NCI-H1092 (cell line): ENCODE data around the gene GALNT9.

ENCODE experiments used
- DNase-seq: peaks from one replicate; lab custom pipeline; 2025; lab: John Stamatoyannopoulos, UW

Gene GALNT9

GRCh38 chr12:132344181-132344580, 14.8 kb upstream of the GALNT9 start:
- no peak for DNase-seq

- DNase-seq = no peak
Measured at GRCh38 chr12:132343294-132344004, 14.1 kb upstream of the GALNT9 start.

DNA sequence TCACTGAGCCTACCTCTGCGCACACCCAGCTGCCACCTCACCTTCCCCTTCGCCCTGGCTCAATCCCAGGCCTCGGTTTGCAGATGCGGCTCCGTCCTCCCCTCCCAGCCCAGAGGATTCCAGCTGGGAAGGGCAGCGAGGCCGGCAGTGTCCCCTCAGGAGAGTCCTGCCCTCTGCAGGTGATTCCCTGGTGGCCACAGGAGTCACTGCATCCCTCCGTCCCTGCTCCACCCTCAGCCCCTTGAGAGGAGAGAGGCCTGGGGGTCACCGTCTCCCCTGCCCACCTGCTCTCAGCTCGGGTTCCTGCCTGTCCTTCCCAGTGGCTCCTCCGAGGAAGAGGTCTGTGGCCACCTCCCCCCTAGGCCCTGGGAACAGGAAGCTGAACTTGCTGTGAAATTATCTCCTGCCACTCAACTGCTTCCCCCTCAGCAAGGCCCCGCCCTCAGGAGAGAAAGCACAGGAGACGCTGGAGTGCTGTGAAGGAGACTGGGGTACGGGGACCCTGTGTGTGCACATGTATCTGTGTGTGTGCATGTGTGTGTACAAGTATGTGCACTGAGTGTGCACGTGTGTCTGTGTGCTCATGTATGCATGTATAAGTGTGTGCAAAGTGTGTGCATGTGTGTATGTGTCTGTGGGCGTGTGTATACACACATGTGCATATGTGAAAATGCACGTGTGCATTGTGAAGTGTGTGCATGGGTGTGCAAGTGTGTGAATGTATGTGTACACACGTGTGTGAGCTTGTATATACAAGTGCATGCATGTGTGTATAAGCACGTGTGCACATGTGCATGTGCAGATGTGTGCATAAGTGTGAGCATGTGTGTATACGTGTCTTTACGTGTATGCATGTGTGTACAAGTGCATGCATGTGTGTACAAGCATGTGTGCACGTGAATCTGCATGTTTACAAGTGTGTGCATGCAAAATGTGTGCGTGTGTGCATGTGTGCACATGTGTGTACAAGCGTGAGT, 13.2 kb upstream of the GALNT9 start:
- no peak for DNase-seq

DNA sequence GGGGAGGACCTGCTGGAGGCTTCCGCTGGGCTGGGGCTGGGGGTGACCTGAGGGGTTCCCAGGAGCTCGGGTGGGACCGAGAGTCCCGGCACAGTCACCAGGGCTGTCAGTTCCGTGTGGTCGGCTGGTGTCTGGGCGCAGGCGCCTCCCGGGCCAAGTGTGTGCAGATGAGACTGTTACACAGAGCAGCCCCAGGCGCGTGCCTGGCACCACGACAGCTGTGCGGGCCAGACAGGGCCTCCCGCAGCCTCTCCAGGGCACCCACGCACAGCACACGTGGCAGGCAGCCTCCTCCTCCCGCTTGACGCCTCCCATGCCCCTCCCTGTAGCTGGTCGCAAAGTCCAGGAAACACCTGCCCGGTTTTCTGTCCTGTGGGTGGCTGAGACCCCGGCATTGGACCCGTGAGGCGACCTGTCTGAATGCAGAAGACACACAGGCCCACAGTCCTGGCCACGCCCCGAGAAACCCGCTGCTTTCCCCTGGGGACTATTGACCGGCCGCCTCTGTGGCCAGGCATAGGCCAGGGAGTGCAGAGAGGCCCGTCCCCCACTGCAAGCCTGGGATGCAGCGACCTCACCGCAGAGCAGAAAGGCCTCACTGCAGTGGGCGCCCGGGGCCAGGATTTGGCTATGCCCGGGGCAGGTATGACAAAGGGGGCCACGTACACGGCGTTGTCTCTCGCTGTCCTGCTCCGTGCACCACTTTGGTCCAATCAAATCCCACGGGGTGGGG, 12.1 kb upstream of the GALNT9 start:
- DNase-seq = no peak

- no peak for DNase-seq
Measured at GRCh38 chr12:132340266-132341035, 11.1 kb upstream of the GALNT9 start.

- DNase-seq = no peak
Measured at GRCh38 chr12:132339856-132340255, 10.5 kb upstream of the GALNT9 start.

- DNase-seq = no peak
Measured at GRCh38 chr12:132338781-132339180, 9.4 kb upstream of the GALNT9 start.

GRCh38 chr12:132338311-132338710, 8.9 kb upstream of the GALNT9 start:
- no peak for DNase-seq

- DNase-seq = no peak
Measured at GRCh38 chr12:132337557-132337956, 8.2 kb upstream of the GALNT9 start.

DNA sequence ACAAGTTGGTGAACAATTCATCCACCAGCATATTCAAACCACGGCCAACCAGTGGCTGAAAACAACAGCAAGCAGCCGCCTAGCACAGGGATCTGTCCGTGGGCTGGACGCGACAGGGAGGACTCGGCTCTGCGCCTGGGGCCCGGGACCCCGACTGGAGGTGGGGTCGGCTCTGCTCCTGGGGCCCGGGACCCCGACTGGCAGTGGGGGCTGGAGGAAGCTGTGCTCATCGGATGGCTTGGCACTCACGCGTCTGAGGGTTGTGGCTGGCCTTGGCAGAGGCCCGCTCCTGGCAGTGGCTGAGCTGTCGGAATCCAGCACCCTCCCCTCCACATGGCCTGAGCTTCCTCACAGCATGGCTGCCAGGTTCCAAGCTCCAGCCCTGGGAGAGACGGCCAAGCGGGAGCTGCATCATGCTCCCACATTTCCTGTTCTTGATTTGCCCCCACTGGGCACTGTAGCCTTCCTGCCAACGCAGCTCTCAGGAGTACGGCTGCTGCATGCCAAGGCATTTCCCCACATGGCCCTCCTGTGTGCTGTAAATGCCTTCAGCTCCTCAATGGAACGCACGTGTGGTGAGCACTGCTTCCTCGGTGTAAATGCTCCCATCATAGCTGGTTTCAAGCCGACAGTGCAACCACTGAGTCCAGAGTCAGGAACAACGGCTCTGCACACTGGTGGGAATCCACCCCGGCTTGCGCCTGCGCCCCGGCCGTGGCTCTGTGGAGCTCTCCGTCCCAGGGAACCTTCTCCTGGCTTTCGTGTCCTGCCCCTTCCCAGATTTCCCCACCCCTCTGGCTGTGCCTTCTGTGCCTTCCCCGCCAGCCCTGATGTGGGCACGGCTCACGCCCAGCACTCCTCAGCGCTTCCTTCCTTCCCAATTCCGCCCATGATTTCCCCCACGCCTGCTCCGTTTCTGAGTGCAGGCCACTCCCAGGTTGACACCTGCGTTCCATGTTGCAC, 7.3 kb upstream of the GALNT9 start:
- no peak for DNase-seq

GRCh38 chr12:132335179-132335756, 5.9 kb upstream of the GALNT9 start:
- no peak for DNase-seq

- no peak for DNase-seq
Measured at GRCh38 chr12:132333766-132334165, 4.4 kb upstream of the GALNT9 start.

DNA sequence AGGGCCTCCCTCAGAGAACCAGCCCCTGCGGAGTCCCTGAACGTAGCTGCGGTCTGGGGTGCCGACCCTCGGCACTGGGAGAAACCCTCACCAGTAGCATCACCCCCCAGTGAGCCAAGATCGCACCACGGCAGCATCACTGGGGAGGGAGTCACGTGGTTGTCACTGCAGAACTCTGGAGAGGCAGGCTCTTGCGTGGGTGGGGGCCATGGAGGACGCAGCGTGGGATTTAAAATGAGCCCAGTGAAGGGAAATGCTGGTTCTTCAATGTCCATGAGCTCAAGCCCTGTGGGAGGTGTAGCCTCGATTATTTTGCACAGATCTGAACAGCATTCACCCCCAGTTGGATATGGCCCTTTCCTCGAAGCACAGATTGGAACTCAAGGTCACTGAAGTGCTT, 3.9 kb upstream of the GALNT9 start:
- no peak for DNase-seq

GRCh38 chr12:132330549-132330881, 1.1 kb upstream of the GALNT9 start:
- no peak for DNase-seq

GRCh38 chr12:132329720-132330548, 545 bp upstream of the GALNT9 start:
- DNase-seq = no peak

GRCh38 chr12:132328282-132329029, 933 bp downstream of the GALNT9 start:
- no peak for DNase-seq

DNA sequence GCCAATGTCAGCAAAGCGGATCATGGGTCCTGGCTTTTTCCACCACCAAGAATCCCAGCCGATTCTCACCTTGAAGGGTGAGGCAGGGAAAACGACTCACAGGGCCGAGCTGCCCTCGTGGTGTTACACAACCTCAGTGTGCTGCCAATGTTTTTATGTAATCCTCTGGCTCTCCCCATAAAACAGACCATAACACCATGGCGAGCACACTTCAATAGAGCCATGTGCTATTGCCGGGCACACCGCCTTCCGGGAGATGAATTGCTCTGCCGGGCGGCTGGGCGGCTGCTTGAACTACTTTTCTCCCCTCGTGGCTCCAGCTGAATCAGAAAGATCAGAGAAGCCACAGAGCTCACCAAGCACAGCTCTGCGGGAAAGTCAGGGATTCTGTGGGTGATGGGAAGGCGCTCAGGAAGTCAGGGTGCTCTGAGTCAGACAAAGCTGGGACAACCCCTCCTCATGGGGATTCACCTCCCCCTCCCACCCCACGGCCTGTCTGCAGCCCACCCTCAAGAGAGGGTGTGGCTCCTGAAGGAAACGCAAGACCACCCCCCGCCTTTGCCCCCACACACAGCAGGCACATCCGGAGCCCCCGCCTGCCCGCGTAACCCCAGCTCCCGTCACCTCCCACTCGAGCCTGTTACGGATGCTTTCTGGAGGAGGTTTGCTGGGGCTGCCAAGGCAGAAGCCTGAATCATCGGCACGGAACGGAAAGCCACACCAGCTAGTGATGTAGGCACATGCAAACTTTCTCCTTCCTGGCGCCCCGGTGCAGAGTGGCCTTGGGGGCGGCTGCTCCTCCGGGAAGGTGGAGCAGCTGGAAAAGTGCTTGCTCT, 1.8 kb downstream of the GALNT9 start:
- no peak for DNase-seq

- DNase-seq = no peak
Measured at GRCh38 chr12:132326646-132327045, 2.7 kb downstream of the GALNT9 start.
